HEK293 (cell line): Measurements from ENCODE around the gene GDPD3.

ENCODE experiments used
- CTCF ChIA-PET: fragments of 350-600 bp; formaldehyde crosslinking; extraction: SDS; loops from one replicate; lab custom pipeline; 2021; ENCODE audit warnings: antibody characterized with exemption; lab: Yijun Ruan, JAX
- POLR2A ChIA-PET: fragments of 300-600 bp; formaldehyde crosslinking; extraction: SDS; loops from one replicate; lab custom pipeline; 2020; ENCODE audit warnings: antibody characterized with exemption, inconsistent platforms; lab: Yijun Ruan, JAX
- H3K27ac ChIP-seq: fragments of 200-500 bp; sonication (Bioruptor generic); 2 replicates; pipeline ENCODE4 v1.5.1; 2014; ENCODE audit warnings: low read depth, low read length, control low read depth, inconsistent platforms; ENCODE audit errors: extremely low read depth
- H3K36me3 ChIP-seq, 2 experiments: fragments of 200-500 bp in 1 of 2; sonication (Bioruptor generic) in 1 of 2; 1 replicate in 1 of 2; 2 replicates in 1 of 2; pipeline ENCODE4 v1.5.1; 2014 to 2017; ENCODE audit warnings: inconsistent platforms in 2 of 2, low read length in 2 of 2; ENCODE audit not compliant: control insufficient read depth in 2 of 2, insufficient read depth in 1 of 2
- H3K4me1 ChIP-seq: fragments of 200-500 bp; sonication (Bioruptor generic); 2 replicates; pipeline ENCODE4 v1.5.1; 2014; ENCODE audit warnings: mild to moderate bottlenecking, low read length, inconsistent platforms; ENCODE audit not compliant: control insufficient read depth, insufficient read depth
- H3K4me3 ChIP-seq: 2 replicates; pipeline ENCODE4 v1.5.1; 2011; ENCODE audit warnings: low read depth, mild to moderate bottlenecking, control low read depth, low read length, moderate library complexity
- H3K9me3 ChIP-seq: fragments of 200-500 bp; sonication (Bioruptor generic); 2 replicates; pipeline ENCODE4 v1.5.1; 2014; ENCODE audit warnings: low read depth, low read length, inconsistent platforms; ENCODE audit not compliant: control insufficient read depth, insufficient read depth
- PBX3 ChIP-seq: sonication (generic); formaldehyde crosslinking; IDR thresholded peaks from 2 replicates; pipeline ENCODE4 v1.8.1; 2022; ENCODE audit warnings: mild to moderate bottlenecking, moderate library complexity, missing genetic modification reagents
- PRDM6 ChIP-seq: fragments of 450-650 bp; formaldehyde crosslinking; IDR thresholded peaks from 2 replicates; pipeline ENCODE4 v1.5.1; 2017; ENCODE audit warnings: missing biosample characterization, missing genetic modification characterization
- SP3 ChIP-seq: fragments of 450-650 bp; formaldehyde crosslinking; IDR thresholded peaks from 2 replicates; pipeline ENCODE4 v1.5.1; 2016; ENCODE audit warnings: missing biosample characterization, missing genetic modification characterization
- SP7 ChIP-seq: fragments of 450-650 bp; formaldehyde crosslinking; IDR thresholded peaks from 2 replicates; pipeline ENCODE4 v1.5.1; 2016; ENCODE audit warnings: missing biosample characterization, missing genetic modification characterization
- ZBTB26 ChIP-seq: fragments of 450-650 bp; formaldehyde crosslinking; optimal IDR thresholded peaks from 2 replicates; pipeline ENCODE3; 2016; ENCODE audit warnings: missing biosample characterization, mild to moderate bottlenecking, missing genetic modification characterization
- ZBTB6 ChIP-seq: fragments of 450-650 bp; formaldehyde crosslinking; IDR thresholded peaks from 2 replicates; pipeline ENCODE4 v1.5.1; 2017; ENCODE audit warnings: missing biosample characterization, missing genetic modification characterization
- ZEB2 ChIP-seq: fragments of 450-650 bp; formaldehyde crosslinking; IDR thresholded peaks from 2 replicates; pipeline ENCODE4 v1.5.1; 2016; ENCODE audit warnings: missing biosample characterization, missing genetic modification characterization
- ZNF121 ChIP-seq: fragments of 450-650 bp; formaldehyde crosslinking; IDR thresholded peaks from 2 replicates; pipeline ENCODE4 v1.5.1; 2016; ENCODE audit warnings: missing biosample characterization, missing genetic modification characterization
- ZNF140 ChIP-seq: fragments of 450-650 bp; formaldehyde crosslinking; IDR thresholded peaks from 2 replicates; pipeline ENCODE4 v1.5.1; 2016; ENCODE audit warnings: missing biosample characterization, missing genetic modification characterization
- ZNF174 ChIP-seq: fragments of 450-650 bp; formaldehyde crosslinking; IDR thresholded peaks from 2 replicates; pipeline ENCODE4 v1.5.0; 2017; ENCODE audit warnings: missing biosample characterization, mild to moderate bottlenecking, missing genetic modification characterization
- ZNF184 ChIP-seq: fragments of 450-650 bp; IDR thresholded peaks from 2 replicates; pipeline ENCODE4 v1.5.1; 2018; ENCODE audit warnings: missing biosample characterization, mild to moderate bottlenecking, missing genetic modification characterization
- ZNF202 ChIP-seq: fragments of 450-650 bp; formaldehyde crosslinking; IDR thresholded peaks from 2 replicates; pipeline ENCODE4 v1.5.1; 2016; ENCODE audit warnings: missing biosample characterization, missing genetic modification characterization, borderline replicate concordance
- ZNF324 ChIP-seq: fragments of 450-650 bp; formaldehyde crosslinking; IDR thresholded peaks from 2 replicates; pipeline ENCODE4 v1.5.1; 2016; ENCODE audit warnings: missing biosample characterization, missing genetic modification characterization
- ZNF341 ChIP-seq: fragments of 450-650 bp; formaldehyde crosslinking; IDR thresholded peaks from 2 replicates; pipeline ENCODE4; 2016; ENCODE audit warnings: low read depth, missing biosample characterization, missing genetic modification characterization
- ZNF548 ChIP-seq: fragments of 450-650 bp; formaldehyde crosslinking; IDR thresholded peaks from 2 replicates; pipeline ENCODE4 v1.5.1; 2016; ENCODE audit warnings: missing biosample characterization, missing genetic modification characterization
- ZNF596 ChIP-seq: fragments of 450-650 bp; IDR thresholded peaks from 2 replicates; pipeline ENCODE4 v1.5.0; 2018; ENCODE audit warnings: missing biosample characterization, mild to moderate bottlenecking, missing genetic modification characterization, moderate library complexity
- ZNF626 ChIP-seq: fragments of 450-650 bp; sonication (Bioruptor Pico); formaldehyde crosslinking; IDR thresholded peaks from 2 replicates; pipeline ENCODE4 v1.5.1; 2018; ENCODE audit warnings: missing biosample characterization, missing genetic modification characterization, inconsistent platforms
- ZNF639 ChIP-seq: fragments of 450-650 bp; formaldehyde crosslinking; IDR thresholded peaks from 2 replicates; pipeline ENCODE4 v1.5.1; 2016; ENCODE audit warnings: missing biosample characterization, missing genetic modification characterization
- ZNF707 ChIP-seq: fragments of 450-650 bp; formaldehyde crosslinking; IDR thresholded peaks from 2 replicates; pipeline ENCODE4 v1.5.1; 2016; ENCODE audit warnings: missing biosample characterization, missing genetic modification characterization
- ZNF768 ChIP-seq: fragments of 450-650 bp; formaldehyde crosslinking; IDR thresholded peaks from 2 replicates; pipeline ENCODE4 v1.5.1; 2018; ENCODE audit warnings: missing biosample characterization, mild to moderate bottlenecking, missing genetic modification characterization
- ZSCAN23 ChIP-seq: fragments of 450-650 bp; formaldehyde crosslinking; IDR thresholded peaks from 2 replicates; pipeline ENCODE4 v1.5.1; 2016; ENCODE audit warnings: missing biosample characterization, missing genetic modification characterization
- ZXDB ChIP-seq: fragments of 450-650 bp; formaldehyde crosslinking; IDR thresholded peaks from 2 replicates; pipeline ENCODE4 v1.5.1; 2016; ENCODE audit warnings: missing biosample characterization, missing genetic modification characterization
- TF ChIP-seq, protein P1 (sequence below): fragments of 450-650 bp; formaldehyde crosslinking; IDR thresholded peaks from 2 replicates; pipeline ENCODE4 v1.5.1; 2016; ENCODE audit warnings: missing biosample characterization, missing genetic modification characterization, borderline replicate concordance
- TF ChIP-seq, protein P2 (sequence below): fragments of 450-650 bp; formaldehyde crosslinking; IDR thresholded peaks from 2 replicates; pipeline ENCODE4 v1.5.1; 2016; ENCODE audit warnings: missing biosample characterization, missing genetic modification characterization

GDPD3 gene

DNA sequence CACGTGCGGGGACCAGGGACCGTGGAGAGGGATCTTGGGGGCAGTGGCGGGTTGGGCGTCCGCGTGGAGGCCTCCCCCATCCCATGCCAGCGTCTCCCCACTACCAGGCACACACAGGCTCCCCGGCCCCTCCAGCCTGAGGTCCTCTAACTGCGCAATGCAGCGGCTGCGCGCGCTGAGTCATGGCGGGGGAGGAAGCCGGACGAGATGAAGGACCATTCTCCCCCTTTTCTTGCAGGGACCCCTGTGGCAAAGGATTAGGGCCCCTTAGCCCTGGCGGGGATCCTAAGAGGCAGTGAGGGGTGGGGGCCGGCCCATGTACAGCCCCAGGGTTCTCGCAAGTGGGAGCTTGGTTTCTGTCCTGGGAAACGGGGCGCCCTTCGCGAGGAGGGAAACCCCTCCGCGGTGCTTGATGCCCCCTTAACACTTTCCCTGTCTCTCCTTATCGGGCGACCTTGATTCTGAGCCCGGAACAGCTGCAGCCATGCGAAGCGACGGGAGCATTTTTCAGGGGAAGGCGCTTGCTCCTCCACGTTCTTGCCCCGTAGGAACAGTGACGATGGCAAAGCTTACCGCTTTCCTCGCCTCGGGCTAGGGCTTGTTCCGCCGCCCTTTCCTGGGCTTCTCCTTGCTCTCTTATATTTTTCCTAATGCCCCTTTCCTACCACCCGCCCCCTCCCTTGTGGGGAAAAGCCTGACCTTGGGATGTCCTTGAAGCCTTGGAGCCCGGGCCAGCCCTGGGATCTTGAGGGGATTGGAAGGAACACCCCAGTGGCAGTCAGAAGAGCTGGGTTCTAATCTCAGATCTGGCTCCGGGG, 47.2 kb downstream of the GDPD3 start (continued):
- no peak for TF ChIP-seq ZBTB26 (tag by site-specific recombination)
- TF ChIP-seq SP3 (tag by site-specific recombination) = no peak
- TF ChIP-seq PRDM6 (tag by site-specific recombination) = no peak
- TF ChIP-seq, protein P1, sequence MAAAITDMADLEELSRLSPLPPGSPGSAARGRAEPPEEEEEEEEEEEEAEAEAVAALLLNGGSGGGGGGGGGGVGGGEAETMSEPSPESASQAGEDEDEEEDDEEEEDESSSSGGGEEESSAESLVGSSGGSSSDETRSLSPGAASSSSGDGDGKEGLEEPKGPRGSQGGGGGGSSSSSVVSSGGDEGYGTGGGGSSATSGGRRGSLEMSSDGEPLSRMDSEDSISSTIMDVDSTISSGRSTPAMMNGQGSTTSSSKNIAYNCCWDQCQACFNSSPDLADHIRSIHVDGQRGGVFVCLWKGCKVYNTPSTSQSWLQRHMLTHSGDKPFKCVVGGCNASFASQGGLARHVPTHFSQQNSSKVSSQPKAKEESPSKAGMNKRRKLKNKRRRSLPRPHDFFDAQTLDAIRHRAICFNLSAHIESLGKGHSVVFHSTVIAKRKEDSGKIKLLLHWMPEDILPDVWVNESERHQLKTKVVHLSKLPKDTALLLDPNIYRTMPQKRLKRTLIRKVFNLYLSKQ = no peak
- TF ChIP-seq ZEB2 = no peak
- no peak for TF ChIP-seq PBX3 (CRISPR knock-in tag)
- no peak for TF ChIP-seq ZNF596 (tag by site-specific recombination)
- peak; percentile 39; the same call in 1 of the 2 replicates for TF ChIP-seq ZSCAN23 (tag by site-specific recombination)

DNA sequence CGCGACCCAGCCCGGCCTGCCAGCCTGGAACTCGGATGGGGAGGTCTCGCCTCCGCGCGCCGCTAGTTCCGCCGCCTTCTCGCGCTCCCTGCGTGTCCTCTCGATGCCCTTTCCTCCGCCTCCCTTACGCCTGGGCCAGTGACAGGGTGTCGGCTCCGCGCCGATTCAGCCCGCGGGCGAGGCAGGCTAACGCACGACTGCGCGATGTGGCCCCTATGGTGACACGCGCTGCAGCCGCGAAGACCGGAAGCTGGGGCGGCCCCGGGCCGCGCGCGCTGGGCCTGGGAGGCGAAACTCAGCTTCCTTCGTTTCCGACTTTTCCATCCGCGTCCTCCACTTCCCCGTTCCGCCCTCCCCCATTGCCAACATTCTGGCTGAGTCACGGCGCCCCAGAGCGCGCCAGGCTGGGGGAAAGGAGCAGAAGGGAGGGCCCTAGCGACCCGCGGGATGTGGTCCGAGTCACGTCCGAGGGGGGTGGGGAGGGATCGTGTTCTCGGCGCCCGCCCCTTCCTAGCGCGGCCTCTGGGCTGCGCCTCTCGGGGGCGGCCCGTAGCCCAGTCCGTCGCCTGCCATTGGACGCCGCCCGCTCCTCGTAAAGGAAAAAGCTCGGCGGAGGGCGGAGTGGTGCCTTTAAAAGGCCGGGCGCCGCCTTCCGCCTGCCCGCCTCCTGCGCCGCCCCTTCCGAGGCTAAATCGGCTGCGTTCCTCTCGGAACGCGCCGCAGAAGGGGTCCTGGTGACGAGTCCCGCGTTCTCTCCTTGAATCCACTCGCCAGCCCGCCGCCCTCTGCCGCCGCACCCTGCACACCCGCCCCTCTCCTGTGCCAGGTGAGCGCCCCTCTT, 48.0 kb downstream of the GDPD3 start, which contains the start of gene ALDOA:
Gene ALDOA (plus strand): TSS at position 659 of the 841 bp plus-strand sequence. CDS start 1,138 bp downstream, outside the sequence.
- Histone ChIP-seq H3K4me3 (peak within 1 kb of the TSS; percentile 94), H3K27ac (peak within 1 kb of the TSS; percentile 100), H3K36me3 (peaks cover 16 to 47% of the 10 kb centered on the region in 2 experiments; a peak in 2 of 3 replicates), H3K4me1 (peaks cover 2% of the 10 kb centered on the region; the same call in 1 of the 2 replicates), H3K9me3 (no peaks in the 10 kb centered on the region)
- CTCF ChIA-PET = interaction anchor here (0.6 to 3.6 kb wide), 8 partner anchors 8 to 345 kb away, joined by 3 to 25 read pairs (median 4); partner anchors contain the start of gene TLCD3B
- POLR2A ChIA-PET = interaction anchor here (0.6 to 3.6 kb wide), 37 partner anchors 11 to 1387 kb away, joined by 3 to 70 read pairs (median 4); partner anchors contain the start of genes CORO1A, FBRS, HIRIP3 and MAPK3
- TF ChIP-seq ZNF174 (tag by site-specific recombination) (no peak), ZNF639 (tag by site-specific recombination) (peak; percentile 85), ZXDB (peak; percentile 98), ZNF140 (tag by site-specific recombination) (no peak), ZNF341 (peak; percentile 94), ZNF626 (no peak), ZBTB6 (no peak; the same call in 1 of the 2 replicates), ZNF184 (tag by site-specific recombination) (0 out of 2 replicates have a peak, but pooled peaks have one; percentile 20), ZNF707 (no peak), ZNF768 (tag by site-specific recombination) (no peak), ZNF121 (no peak), ZNF202 (tag by site-specific recombination) (no peak), ZNF548 (tag by site-specific recombination) (no peak), ZNF324 (tag by site-specific recombination) (peak; percentile 95), SP7 (tag by site-specific recombination) (peak; percentile 95)
- TF ChIP-seq, protein P2, sequence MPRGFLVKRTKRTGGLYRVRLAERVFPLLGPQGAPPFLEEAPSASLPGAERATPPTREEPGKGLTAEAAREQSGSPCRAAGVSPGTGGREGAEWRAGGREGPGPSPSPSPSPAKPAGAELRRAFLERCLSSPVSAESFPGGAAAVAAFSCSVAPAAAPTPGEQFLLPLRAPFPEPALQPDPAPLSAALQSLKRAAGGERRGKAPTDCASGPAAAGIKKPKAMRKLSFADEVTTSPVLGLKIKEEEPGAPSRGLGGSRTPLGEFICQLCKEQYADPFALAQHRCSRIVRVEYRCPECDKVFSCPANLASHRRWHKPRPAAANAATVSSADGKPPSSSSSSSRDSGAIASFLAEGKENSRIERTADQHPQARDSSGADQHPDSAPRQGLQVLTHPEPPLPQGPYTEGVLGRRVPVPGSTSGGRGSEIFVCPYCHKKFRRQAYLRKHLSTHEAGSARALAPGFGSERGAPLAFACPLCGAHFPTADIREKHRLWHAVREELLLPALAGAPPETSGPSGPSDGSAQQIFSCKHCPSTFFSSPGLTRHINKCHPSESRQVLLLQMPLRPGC = peak; percentile 94
